ENCODE measurements around the gene ANKRD18B. TPM values are rescaled to one million over a fixed set of nuclear protein-coding genes. Genes with fewer than 3 reads are reported as not detected.

The ANKRD18B gene
- total RNA-seq, 1 donor from 2014 or later: 24.5 TPM

GRCh38 chr9:33620738-33621439 lies 96.8 kb downstream of the ANKRD18B start:
- Mint-ChIP-seq H3K4me3 (no peak overlapping the region), H3K4me1 (no peaks in the 10 kb centered on the region), H3K27ac (ENCODE audit: unreplicated experiment) (no peak overlapping the region), H3K9me3 (no peaks in the 10 kb centered on the region), H3K36me3 (ENCODE audit: low read depth) (no peaks in the 10 kb centered on the region), H3K27me3 (ENCODE audit: low read depth) (peaks cover 15% of the 10 kb centered on the region)
- TF ChIP-seq CTCF (conservative IDR thresholded peaks at IDR 0.05): no peak
- DNase-seq (ENCODE audit: low read depth, low spot score): no peak

Other genes starting within 250 kb of the ANKRD18B start
- 32.2 and 33.2 TPM in 2 replicates for gene NFX1, start 233.7 kb upstream of the ANKRD18B start, total RNA-seq
- 0.57 and 0.98 TPM in 2 replicates for gene AQP7, start 121.7 kb upstream of the ANKRD18B start, total RNA-seq
- gene AQP3, start 76.7 kb upstream of the ANKRD18B start, total RNA-seq: 1.1 TPM in 2 replicates
- gene NOL6, start 50.3 kb upstream of the ANKRD18B start, total RNA-seq: 42.9 and 43.1 TPM in 2 replicates

Measured in neural crest cell (in vitro differentiated cells).